Measurements from ENCODE around the gene FAF2.
A peak's percentile ranks its signal among the peaks of the same experiment; 100 is the strongest.

Gene FAF2

DNA sequence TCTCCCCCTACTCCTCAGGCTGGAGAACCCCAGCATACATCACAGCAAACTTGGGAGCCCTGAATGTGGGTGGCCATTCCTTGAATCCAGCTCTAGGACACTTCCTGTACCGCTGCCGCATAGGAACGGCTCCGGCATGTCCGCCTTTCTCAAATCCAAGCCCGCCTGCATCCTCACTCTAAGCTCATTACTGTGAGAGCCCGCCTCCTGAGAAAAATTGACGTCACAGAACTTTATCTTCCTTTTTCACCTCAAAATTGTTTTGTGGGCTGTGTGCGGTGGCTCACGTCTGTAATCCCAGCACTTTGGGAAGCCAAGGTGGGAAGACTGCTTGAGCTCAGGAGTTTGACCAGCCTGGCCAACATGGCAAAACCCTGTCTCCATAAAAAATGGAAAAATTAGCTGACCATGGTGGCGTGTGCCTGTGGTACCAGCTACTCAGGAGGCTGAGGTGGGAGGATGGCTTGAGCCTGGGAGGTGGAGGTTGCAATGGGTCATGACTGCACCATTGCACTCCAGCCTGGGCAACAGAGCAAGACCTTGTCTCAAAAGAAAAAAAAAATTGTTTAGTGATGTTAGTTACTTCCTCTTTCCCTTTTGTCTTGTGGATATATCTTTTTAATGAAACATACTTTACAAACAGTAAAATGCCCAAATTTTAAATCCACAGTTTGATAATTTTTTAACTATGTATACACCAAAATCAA, 66.2 kb downstream of the FAF2 start:
- peak; percentile 29 for DNase-seq

DNA sequence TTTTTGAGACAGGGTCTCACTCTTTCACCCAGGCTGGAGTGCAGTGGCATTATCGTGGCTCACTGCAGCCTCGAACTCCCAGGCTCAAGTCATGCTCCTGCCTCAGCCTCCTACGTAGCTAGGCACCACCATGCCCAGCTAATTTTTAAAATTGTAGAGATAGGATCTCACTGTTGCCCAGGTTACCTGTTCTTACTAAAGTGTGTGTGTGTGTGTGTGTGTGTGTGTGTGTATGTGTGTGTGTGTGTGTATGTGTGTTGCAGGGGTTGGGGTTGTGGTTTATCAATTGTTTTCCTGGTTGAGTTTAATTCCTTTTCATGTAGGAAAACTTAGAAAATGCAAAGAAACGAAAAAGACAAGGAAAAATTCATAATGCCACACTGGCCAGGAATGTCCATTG, 67.2 kb downstream of the FAF2 start:
- no peak for DNase-seq

DNA sequence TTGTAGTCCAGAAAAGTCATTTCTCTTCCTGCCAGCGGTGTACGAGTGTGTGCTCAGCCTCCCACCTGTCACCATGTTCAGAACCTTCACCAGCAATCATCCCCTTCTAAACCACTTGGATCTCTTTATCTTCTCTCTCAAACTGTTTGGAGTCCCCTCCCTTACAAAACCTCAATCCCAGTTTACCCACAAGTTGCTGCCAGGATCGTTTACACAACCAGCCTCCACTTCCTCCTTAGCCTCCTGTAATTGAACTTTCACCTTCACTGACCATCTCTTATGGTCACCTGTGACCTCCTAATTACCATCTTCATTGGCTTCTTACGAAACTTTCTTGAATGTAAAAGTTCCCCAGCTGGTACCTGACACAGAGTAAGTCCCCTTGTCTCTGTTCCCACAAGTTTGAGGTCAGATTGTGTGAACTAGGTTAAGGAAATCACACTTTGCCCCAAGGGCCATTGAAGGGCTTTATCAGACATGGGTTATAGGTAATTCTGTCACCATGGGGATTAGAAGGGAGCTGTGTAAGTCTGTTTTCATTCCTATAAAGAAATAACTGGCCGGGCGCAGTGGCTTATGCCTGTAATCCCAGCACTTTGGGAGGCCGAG, 69.0 kb downstream of the FAF2 start:
- DNase-seq, result peak; percentile 54

DNA sequence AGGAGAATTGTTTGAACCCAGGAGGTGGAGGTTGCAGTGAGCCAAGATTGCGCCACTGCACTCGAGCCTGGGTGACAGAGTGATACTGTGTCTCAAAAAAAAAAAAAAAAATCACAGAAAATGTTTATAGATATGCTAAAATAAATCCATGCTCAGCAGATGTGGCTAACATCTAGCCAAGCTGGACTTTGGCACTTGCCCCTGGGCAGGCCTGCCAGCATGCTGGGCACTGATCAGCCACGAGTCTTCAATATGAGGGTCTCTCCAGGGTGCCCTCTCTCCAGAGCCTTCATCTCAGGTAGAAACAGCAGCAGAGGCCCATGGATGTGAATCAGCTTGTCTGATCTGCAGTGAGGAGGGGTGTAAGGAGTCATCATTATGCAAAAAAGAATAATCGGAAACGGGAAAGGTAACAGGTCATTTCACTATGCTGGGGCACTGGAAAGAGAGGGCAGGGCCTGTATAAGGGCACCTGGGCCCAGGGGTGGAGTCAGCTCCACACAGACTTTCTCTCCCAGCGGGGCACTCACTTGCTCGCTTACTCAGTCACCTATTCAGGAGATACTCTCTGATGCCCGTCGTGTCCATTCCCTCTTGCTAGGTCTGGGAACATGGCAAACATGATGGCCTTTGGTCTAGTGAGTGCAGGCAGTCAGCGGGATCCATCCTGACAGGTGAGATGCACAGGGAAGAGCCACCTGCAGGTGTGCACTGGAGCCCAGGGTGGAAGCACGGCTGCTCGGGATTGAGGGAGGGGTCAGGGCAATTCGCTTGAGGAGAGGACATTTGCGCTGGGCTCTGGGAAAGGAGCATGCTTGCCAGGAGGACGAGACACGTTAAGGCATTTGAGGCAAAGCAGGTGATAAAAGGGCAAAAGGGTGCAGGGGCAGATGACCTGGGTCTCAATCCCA, 71.9 kb downstream of the FAF2 start:
- no peak for DNase-seq

DNA sequence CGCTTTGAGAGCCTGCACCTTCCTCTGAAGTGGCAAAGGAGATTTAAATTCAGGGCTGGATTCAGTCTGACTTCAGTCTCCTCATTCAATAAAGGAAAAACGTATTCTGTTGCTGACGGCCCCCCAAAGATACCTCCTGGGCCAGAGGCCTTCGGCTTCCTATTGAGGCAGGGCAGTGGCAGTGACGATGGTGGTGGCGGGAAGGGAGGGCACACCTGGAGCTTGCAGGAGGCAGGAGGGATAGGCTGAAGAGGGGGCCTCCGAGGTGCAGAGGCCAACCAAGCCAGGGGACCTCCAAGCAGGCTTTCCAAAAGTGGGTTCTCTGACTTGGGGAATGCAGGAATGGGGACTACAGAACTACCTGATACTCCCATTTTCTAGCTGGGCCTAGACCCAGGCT, 73.1 kb downstream of the FAF2 start:
- DNase-seq, result no peak

DNA sequence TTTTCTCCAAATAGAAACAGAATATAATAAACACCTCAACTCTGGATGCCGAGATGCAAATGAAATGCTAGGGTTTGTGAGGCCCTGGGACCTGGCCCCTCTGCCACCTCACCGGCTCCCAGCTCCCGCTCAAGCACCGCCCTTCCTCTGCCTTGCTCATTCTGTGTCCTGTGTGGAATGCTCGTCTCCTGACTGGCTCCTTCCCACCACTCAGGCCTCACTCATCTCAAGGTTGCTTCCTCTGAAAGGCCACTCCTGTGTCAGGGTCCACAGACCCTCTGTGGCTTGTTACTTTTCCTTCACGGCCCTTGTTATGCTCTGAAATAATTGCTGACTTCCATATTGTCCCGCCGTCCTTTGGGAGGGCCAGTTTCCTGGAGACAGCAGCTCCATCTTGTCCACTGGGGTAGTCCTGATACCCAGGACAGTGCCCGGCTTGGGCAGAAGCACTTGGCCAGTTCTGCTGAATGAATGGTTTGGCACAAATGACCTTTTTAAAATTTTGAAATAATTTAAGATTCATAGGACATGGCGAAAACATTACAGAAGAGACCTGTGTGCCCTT, 73.6 kb downstream of the FAF2 start:
- no peak for DNase-seq

DNA sequence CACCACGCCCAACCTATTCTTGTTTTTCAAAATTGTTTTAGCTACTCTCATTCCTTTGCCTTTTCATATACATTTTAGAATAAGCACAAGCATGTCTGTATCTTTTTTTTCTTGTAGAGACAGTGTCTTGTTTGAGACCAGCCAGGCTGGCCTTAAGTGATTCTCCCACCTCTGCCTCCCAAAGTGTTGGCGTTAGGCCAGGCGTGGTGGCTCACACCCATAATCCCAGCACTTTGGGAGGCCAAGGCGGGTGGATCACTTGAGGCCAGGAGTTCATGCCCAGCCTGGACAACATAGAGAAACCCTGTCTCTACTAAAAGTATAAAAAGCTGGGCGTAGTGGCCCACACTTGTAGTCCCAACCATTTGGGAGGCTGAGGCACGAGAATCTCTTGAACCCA, 76.0 kb downstream of the FAF2 start:
- no peak for DNase-seq

DNA sequence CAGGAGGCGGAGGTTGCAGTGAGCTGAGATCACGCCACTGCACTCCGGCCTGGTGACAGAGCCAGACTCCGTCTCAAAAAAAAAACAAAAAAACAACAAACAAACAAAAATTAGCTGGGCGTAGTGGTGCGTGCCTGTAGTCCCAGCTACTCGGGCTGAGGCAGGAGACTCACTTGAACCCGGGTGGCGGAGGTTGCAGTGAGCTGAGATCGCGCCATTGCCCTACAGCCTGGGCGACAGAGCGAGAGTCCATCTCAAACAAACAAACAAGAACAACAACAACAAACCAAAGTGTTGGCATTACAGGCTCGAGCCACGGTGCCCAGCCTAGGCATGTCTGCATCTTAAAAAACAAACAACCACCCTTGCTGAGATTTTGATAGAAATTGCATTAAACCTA, 76.8 kb downstream of the FAF2 start:
- DNase-seq, result no peak

DNA sequence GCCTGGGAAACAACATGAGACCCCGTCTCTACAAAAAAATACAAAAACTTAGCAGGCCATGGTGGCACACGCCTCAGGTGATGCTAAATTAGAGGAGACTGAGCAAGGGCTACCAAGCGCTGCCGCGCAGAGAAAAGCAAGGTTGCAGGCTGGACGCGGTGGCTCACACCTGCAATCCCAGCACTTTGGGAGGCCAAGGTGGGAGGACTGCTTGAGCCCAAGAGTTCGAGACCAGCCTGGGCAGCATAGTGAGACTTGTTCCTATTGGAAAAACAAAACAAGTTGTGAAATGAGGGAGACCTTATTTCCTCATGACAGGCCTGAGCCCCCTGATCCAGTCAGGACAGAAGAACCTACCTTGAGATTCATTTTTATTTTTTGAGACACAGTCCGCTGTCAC, 77.5 kb downstream of the FAF2 start:
- no peak for DNase-seq

DNA sequence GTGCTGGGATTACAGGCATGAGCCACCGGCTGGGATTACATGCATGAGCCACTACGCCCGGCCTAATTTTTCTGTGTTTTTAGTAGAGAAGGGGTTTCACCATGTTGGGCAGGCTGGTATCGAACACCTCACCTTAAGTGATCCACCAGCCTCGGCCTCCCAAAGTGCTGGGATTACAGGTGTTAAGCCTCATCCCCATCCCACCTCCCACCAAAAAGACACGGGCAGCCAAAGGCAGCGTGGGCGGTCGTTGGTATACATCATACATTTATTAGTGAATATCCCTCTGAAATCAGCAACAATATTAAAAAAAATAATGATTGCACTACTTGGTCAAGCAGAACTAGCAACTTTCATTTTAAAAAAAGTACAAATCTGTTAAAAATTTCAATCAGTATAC, 78.3 kb downstream of the FAF2 start:
- no peak for DNase-seq

DNA sequence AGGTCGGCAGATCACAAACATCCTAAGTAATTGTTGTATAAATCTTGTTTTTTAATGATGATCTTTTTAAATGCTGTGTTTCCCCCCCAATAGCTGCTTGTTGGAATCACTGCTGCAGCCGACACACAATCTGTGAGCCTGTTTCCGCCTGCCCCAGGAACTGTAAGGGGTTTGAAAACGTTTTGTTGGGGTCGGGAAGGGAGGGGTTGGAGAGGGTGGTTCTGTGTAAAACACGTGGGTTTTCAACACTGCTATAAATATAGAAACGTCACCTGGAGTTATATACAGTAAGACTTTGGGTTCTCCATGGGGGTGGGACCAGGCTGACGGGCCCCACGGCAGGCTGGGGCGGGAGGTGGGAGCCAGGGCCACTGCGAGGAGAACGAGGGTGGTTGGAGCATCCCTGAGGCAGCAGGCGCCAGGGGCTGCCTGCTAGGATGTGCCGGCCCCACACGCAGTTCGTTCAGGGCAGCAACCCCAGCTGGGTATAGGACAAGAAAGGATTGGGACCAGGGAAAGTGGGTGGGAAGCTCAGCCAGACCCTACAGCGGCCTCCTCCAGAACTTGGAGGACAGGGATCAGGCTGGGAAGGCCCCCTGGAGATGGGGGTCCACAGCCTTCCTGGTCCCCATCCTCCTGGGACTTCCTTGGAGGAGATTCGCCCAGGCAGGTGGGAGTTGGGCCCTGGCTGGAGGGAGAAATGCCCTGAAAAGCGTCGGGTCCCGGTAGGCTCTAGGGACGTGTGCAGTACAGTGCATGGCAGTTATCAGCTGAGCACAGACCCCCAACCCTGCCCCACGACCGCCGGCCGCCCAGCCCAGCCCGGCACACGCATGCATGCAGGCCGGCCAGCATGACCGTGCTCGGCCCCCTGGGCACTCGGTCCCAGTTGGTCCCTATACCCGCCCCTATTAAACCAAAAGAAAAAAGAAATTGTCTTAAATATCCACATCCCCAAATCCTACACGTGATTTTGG, 79.3 kb downstream of the FAF2 start:
- DNase-seq, result no peak

DNA sequence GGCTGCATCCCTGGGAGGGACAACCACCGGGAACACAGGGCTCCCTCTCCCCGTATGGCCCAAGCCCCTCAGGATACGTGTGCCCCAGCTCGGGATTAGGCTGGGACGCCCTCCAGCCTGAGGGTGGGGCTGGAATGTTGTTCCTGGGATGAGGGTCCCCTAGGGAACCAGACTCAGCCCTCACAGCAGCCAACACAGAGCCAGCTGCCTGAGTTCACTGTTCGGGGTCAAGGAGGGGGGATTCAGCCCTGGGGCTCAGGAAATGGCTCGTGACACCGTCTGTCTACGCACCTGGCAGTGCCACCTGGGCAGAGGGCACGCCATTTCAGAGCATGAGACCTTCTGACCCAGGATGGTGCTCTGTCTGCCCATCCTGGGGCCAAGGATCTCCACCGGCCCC, 80.1 kb downstream of the FAF2 start:
- no peak for DNase-seq

DNA sequence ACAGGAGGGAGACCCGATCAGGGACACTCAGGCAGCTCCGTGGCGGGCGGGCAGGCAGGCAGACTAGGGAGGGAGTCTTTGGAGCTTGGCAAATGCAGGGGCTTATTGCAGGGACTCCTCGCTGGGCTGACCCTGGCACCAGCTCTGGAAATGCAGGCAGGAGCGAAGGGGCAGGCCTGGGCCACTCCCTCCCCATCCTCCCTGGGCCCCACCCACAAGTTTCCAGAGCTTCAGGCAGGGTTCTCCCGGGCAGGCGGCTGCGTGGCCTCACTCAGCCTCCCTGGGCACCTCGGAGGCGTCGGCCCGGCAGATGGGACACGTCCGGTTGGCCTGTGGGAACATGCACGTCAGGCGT, 80.6 kb downstream of the FAF2 start:
- DNase-seq, result no peak

DNA sequence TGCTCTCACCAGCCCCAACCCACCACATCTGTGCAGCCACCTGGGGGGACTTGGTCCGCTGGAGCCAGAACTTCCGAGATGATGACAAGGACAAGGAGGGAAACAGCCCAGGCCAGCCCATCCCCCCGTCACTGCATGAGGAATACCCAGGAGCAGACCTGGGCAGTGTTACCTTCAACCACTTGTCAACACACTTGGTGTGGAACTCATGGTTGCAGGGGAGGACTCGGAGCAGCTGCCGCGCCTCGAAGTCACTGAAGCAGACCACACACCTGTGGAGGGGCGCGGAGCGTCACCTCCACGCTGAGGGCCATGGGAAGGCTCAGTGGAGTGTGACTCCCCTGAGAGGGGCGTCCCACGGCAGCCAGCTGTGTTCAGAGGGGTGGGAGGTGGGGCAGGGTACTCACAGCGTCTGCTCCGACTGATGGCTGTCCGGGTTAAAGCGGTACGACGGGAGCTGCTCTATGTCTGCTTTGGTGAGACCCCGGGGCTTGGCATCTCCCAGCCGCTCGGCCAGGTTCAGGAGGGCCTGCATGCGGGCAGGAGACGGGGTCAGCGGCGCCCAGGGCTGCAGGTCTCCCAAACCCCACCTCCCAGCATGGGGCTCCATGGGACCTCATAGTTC, 81.0 kb downstream of the FAF2 start:
- no peak for DNase-seq

DNA sequence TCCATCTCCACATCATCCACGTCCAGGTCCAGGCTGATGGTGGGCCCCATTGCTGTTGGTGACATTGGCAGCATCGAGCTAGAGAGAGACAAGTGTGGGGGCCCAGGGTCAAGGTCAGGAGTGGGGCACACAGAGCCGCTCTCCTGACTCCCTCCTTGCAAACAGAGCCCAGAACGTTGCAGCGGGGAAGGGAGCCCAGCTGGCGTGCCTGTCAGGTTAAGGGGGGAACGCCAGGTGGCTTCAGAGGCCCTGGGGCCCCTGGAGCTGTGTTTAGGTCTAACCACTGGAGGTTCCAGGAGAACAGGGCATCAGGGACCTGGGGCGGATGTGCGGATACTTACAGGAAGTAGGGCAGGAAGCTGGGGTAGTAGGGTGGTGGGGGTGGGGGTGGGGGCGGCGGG, 81.6 kb downstream of the FAF2 start:
- no peak for DNase-seq

DNA sequence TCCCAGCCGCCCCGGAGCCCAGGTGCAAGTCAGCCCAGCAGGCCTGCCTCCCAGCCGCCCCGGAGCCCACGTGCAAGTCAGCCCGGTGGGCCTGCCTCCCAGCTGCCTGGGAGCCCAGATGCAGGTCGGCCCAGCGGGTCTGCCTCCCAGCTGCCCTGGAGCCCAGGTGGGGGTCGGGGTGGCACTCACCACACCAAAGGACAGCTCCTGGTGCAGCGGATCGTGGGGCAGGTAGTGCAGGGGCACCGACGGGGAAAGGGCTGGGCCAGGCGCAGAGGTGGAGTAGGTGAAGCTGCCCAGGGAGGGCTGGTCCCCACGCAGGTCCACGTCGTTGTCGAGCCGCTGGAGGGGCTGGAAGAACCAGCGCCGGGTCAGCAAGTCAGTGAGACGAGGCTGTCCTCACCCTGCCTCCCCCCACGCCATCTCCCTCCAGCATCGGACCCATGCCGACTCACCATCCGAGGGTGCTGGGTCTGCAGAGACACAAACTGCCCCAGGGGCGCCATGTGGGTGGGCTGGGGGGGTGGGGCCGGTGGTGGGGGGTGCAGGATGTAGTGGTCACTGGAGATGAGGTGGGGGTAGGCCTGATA, 82.3 kb downstream of the FAF2 start:
- DNase-seq, result no peak

DNA sequence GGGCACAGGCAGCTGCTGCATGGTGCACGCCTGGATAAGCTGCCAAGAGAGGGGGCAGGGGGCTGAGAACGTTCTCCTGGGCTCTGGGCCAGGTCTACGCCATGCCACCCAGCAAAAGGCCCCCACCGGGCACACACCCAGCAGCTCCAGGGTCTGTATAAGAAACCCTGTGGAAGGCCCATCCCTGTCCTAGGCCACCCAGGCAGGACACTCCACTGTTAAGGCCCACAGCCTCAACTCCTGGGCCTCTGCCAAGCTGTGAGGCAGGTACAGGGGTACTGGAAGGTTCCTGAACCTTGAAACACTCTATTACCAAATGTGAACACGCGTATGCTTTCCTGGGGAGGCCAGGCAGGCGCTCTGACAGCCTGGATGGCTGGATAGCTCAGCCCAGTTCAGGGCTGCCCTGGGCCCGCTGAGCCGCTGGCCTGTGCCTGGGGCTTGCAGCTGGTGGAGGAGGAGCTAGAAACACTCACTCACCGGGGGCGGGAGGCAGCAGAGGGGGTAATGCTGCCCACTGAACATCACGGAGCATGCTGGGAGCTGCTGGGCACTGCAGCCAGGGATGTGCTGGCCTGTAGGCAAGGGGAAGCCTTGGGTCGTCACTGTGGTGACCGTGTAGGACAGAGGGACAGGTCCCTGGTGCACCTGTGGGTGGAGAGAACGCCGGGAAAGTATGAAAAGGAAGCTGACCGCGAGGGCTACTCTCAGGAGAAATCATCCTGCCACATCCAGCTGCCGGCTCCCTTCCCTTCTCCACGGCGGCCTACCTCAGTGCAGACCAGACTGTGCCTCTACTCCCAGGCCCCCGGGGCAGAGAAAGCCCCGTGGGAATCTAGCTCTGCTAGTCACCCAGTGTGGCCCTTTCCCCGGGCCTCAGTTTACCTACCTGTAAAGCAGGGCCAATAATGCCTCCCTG, 83.1 kb downstream of the FAF2 start:
- no peak for DNase-seq

DNA sequence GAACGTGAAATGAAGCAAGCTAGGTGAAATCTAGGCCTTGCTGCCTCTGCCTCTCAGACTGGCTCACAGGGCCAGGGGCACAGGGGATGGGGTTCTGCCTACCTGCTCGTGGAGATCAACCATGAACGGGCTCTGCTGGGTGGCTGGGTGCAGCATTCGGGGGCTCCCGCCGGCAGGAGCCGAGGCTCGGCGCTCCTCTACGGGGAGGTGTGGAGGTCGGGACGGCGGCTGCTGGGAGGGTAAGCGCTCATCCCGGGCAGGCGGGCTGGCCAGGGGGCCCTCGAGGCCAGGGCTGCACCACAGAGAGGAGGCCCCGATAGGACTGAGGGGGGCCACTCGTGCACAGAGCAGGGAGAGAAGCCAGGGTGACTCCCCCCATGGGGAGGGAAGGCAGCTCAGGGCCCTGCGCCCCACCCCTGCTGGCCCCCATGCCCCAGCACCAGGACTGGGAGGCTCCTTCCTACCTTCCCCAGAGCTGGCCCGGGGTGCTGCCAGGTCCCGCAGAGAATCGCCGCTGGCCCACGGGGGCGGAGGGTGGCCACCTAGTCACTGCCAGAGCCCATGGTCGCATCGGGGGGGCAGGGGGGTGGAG, 83.8 kb downstream of the FAF2 start:
- no peak for DNase-seq

DNA sequence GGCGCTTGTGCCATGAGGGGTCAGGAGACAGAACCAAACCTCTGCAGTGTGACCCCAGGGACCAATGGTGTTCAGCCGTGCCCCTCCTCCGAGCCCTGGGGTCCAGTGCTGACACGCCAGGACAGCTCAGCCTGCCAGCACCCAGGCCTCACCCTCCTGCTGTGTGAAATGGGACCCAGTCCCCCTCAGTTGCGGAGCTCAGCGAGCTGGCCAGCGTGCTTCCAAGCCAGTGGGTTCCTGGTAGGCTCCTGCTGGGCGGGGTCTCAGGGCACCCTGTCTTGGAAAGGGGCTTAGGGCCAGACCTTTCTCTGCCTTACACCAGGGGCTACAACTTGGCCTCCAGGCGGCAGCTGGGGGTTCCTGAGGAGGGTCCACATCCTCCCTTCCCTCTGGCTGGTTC, 84.6 kb downstream of the FAF2 start:
- no peak for DNase-seq

DNA sequence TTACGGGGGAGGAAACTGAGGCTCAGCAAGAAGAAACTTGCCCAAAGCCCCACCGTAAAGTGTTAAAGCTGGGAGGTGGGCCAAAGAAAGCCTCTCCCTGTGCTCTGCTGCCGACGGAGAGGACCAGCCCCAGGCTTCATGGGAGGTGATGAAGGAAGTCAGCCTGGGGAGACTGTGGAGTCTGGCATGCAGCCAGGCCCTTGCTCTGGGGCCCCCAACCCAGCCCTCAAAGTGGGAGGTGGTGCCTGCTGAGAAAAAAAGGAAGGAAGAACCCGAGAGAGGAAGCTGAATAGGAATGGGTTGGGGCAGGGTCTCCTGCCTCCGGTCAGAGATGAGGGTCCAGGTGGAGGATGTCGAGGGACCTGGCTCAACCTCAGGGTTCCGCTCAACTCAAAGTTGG, 85.2 kb downstream of the FAF2 start:
- peak; percentile 17 for DNase-seq
